ENCODE results near the gene SLC35F6.
"Not testable (repeated sequence)": the region's sequence is repeated elsewhere in the genome, so short reads cannot be mapped to it uniquely, and the experiment has no call there.

Gene SLC35F6

GRCh38 chr2:26785431-26786206 is 21.5 kb downstream of the SLC35F6 start, which contains the start of gene CENPA:
Gene CENPA, plus strand, starts transcription at chr2:26786056. Its CDS starts 141 bp downstream, at chr2:26786197.
- peak; percentile 99 for DNase-seq

GRCh38 chr2:26786207-26787028 is 22.3 kb downstream of the SLC35F6 start:
- peak; percentile 70 for DNase-seq

- no peak for DNase-seq
These were observed 28.6 kb downstream of the SLC35F6 start for GRCh38 chr2:26792720-26793119.

GRCh38 chr2:26793518-26793917 is 29.4 kb downstream of the SLC35F6 start:
- DNase-seq: no peak

- not testable (repeated sequence) for DNase-seq
These were observed 31.1 kb downstream of the SLC35F6 start for GRCh38 chr2:26795135-26795534.

- DNase-seq: no peak
These were observed 37.2 kb downstream of the SLC35F6 start for GRCh38 chr2:26801328-26801727.

- no peak for DNase-seq
These were observed 37.7 kb downstream of the SLC35F6 start for GRCh38 chr2:26801796-26802195.

GRCh38 chr2:26805241-26805676 is 41.2 kb downstream of the SLC35F6 start:
- DNase-seq: no peak

GRCh38 chr2:26807788-26808460 is 43.8 kb downstream of the SLC35F6 start:
- no peak for DNase-seq

GRCh38 chr2:26809211-26809610 is 45.1 kb downstream of the SLC35F6 start:
- DNase-seq: no peak

GRCh38 chr2:26809876-26810577 is 45.9 kb downstream of the SLC35F6 start:
- DNase-seq: peak; percentile 73

- no peak for DNase-seq
These were observed 47.2 kb downstream of the SLC35F6 start for GRCh38 chr2:26811261-26811660.

GRCh38 chr2:26811791-26812694 is 48.0 kb downstream of the SLC35F6 start:
- DNase-seq: no peak

GRCh38 chr2:26812731-26813130 is 48.6 kb downstream of the SLC35F6 start:
- DNase-seq: no peak

GRCh38 chr2:26814072-26814765 is 50.1 kb downstream of the SLC35F6 start:
- not testable (repeated sequence) for DNase-seq

GRCh38 chr2:26816893-26817292 is 52.8 kb downstream of the SLC35F6 start:
- peak; percentile 70 for DNase-seq

GRCh38 chr2:26818255-26818654 is 54.2 kb downstream of the SLC35F6 start:
- no peak for DNase-seq

GRCh38 chr2:26818972-26819371 is 54.9 kb downstream of the SLC35F6 start:
- DNase-seq: no peak

- DNase-seq: no peak
These were observed 56.8 kb downstream of the SLC35F6 start for GRCh38 chr2:26820932-26821331.

GRCh38 chr2:26822877-26823276 is 58.8 kb downstream of the SLC35F6 start:
- DNase-seq: peak; percentile 20

Measured in OCI-M1 (cell line).